HEK293 (cell line): Measurements from ENCODE around the gene HDAC2.
A peak's percentile ranks its signal among the peaks of the same experiment; 100 is the strongest.
"Not testable (repeated sequence)": the region's sequence is repeated elsewhere in the genome, so short reads cannot be mapped to it uniquely, and the experiment has no call there.

Experiments
- CTCF ChIA-PET: fragments of 350-600 bp; formaldehyde crosslinking; extraction: SDS; loops from one replicate; lab custom pipeline; 2021; ENCODE audit warnings: antibody characterized with exemption; lab: Yijun Ruan, JAX
- POLR2A ChIA-PET: fragments of 300-600 bp; formaldehyde crosslinking; extraction: SDS; loops from one replicate; lab custom pipeline; 2020; ENCODE audit warnings: antibody characterized with exemption, inconsistent platforms; lab: Yijun Ruan, JAX
- H3K27ac ChIP-seq: fragments of 200-500 bp; sonication (Bioruptor generic); 2 replicates; pipeline ENCODE4 v1.5.1; 2014; ENCODE audit warnings: low read depth, low read length, control low read depth, inconsistent platforms; ENCODE audit errors: extremely low read depth
- H3K36me3 ChIP-seq, 2 experiments: fragments of 200-500 bp in 1 of 2; sonication (Bioruptor generic) in 1 of 2; 1 replicate in 1 of 2; 2 replicates in 1 of 2; pipeline ENCODE4 v1.5.1; 2014 to 2017; ENCODE audit warnings: inconsistent platforms in 2 of 2, low read length in 2 of 2; ENCODE audit not compliant: control insufficient read depth in 2 of 2, insufficient read depth in 1 of 2
- H3K4me1 ChIP-seq: fragments of 200-500 bp; sonication (Bioruptor generic); 2 replicates; pipeline ENCODE4 v1.5.1; 2014; ENCODE audit warnings: mild to moderate bottlenecking, low read length, inconsistent platforms; ENCODE audit not compliant: control insufficient read depth, insufficient read depth
- H3K4me3 ChIP-seq: 2 replicates; pipeline ENCODE4 v1.5.1; 2011; ENCODE audit warnings: low read depth, mild to moderate bottlenecking, control low read depth, low read length, moderate library complexity
- H3K9me3 ChIP-seq: fragments of 200-500 bp; sonication (Bioruptor generic); 2 replicates; pipeline ENCODE4 v1.5.1; 2014; ENCODE audit warnings: low read depth, low read length, inconsistent platforms; ENCODE audit not compliant: control insufficient read depth, insufficient read depth
- KLF7 ChIP-seq: fragments of 450-650 bp; formaldehyde crosslinking; IDR thresholded peaks from 2 replicates; pipeline ENCODE4 v1.5.1; 2016; ENCODE audit warnings: missing biosample characterization, missing genetic modification characterization, borderline replicate concordance
- TCF7L2 ChIP-seq: IDR thresholded peaks from 2 replicates; pipeline ENCODE4 v1.6.1; 2011; ENCODE audit warnings: low read depth, mild to moderate bottlenecking, inconsistent platforms, low read length, moderate library complexity, borderline replicate concordance
- TRIM28 ChIP-seq: IDR thresholded peaks from 2 replicates; pipeline ENCODE4 v1.6.1; 2011; ENCODE audit warnings: low read length, control low read depth, borderline replicate concordance
- YY1 ChIP-seq: fragments of 450-650 bp; formaldehyde crosslinking; IDR thresholded peaks from 2 replicates; pipeline ENCODE4 v1.5.1; 2018; ENCODE audit warnings: missing biosample characterization, missing genetic modification characterization
- ZNF169 ChIP-seq: fragments of 450-650 bp; formaldehyde crosslinking; IDR thresholded peaks from 2 replicates; pipeline ENCODE4 v1.5.1; 2016; ENCODE audit warnings: missing biosample characterization, missing genetic modification characterization
- ZNF2 ChIP-seq: fragments of 450-650 bp; formaldehyde crosslinking; IDR thresholded peaks from 2 replicates; pipeline ENCODE4 v1.5.1; 2016; ENCODE audit warnings: missing biosample characterization, missing genetic modification characterization
- ZNF324 ChIP-seq: fragments of 450-650 bp; formaldehyde crosslinking; IDR thresholded peaks from 2 replicates; pipeline ENCODE4 v1.5.1; 2016; ENCODE audit warnings: missing biosample characterization, missing genetic modification characterization
- ZNF37A ChIP-seq: fragments of 450-650 bp; IDR thresholded peaks from 2 replicates; pipeline ENCODE4 v1.5.1; 2018; ENCODE audit warnings: missing biosample characterization, missing genetic modification characterization
- ZNF433 ChIP-seq: fragments of 450-650 bp; formaldehyde crosslinking; IDR thresholded peaks from 2 replicates; pipeline ENCODE4 v1.5.1; 2016; ENCODE audit warnings: missing biosample characterization, missing genetic modification characterization, low read depth
- ZNF501 ChIP-seq: fragments of 450-650 bp; formaldehyde crosslinking; IDR thresholded peaks from 2 replicates; pipeline ENCODE4 v1.5.1; 2016; ENCODE audit warnings: missing biosample characterization, missing genetic modification characterization
- ZNF624 ChIP-seq: fragments of 450-650 bp; formaldehyde crosslinking; IDR thresholded peaks from 2 replicates; pipeline ENCODE4 v1.5.1; 2017; ENCODE audit warnings: missing biosample characterization, missing genetic modification characterization
- ZNF707 ChIP-seq: fragments of 450-650 bp; formaldehyde crosslinking; IDR thresholded peaks from 2 replicates; pipeline ENCODE4 v1.5.1; 2016; ENCODE audit warnings: missing biosample characterization, missing genetic modification characterization
- TF ChIP-seq, protein P1 (sequence below): fragments of 450-650 bp; formaldehyde crosslinking; IDR thresholded peaks from 2 replicates; pipeline ENCODE4 v1.5.1; 2017; ENCODE audit warnings: missing biosample characterization, missing genetic modification characterization

The HDAC2 gene

DNA sequence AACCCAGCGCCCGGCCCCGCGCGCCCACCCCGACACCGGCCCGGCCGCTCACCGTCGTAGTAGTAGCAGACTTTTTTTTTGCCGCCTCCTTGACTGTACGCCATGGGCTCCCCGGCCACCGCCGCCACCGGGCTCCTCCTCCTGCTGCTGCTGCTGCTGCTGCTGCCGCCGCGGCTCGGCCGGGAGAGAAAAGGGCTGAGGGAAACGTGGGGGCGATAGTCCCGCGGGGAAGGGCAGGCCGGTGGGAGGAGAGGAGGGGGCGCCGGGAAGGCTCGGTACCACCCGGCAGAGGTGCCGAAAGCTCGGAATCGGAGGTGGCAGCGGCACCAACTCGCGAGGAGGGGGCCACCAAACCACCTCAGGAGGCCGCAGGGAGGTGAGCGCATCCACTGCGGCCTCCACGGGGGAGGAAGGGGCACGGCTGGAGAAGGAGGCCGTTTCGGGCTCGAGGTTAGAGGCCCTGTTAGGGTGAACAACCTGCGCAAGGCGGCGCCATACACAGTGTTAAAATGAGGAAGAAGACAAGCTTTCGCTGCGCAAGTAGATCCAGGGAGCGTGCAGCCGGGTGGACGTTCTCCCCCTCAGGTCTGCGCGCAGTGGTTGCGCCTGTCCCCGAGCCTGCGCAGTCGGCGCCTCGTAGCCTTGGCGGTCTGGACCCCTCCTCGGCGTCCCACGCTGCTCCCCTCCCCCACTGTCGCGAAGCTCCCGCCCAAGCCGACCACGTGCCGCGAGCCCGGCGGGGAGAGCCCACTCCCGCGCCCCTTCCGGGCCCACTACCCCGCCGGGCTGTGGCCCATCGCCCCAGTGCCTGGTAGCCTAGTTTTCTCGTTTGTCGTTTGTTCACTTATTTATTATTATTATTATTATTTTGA is at the start of gene HDAC2 (continued):
- TF ChIP-seq ZNF169 (0 out of 2 replicates have a peak, but pooled peaks have one; percentile 38), ZNF624 (tag by site-specific recombination) (no peak), KLF7 (tag by site-specific recombination) (peak; percentile 88; the same call in 1 of the 2 replicates), ZNF324 (peak; percentile 91)
- TF ChIP-seq, protein P1, sequence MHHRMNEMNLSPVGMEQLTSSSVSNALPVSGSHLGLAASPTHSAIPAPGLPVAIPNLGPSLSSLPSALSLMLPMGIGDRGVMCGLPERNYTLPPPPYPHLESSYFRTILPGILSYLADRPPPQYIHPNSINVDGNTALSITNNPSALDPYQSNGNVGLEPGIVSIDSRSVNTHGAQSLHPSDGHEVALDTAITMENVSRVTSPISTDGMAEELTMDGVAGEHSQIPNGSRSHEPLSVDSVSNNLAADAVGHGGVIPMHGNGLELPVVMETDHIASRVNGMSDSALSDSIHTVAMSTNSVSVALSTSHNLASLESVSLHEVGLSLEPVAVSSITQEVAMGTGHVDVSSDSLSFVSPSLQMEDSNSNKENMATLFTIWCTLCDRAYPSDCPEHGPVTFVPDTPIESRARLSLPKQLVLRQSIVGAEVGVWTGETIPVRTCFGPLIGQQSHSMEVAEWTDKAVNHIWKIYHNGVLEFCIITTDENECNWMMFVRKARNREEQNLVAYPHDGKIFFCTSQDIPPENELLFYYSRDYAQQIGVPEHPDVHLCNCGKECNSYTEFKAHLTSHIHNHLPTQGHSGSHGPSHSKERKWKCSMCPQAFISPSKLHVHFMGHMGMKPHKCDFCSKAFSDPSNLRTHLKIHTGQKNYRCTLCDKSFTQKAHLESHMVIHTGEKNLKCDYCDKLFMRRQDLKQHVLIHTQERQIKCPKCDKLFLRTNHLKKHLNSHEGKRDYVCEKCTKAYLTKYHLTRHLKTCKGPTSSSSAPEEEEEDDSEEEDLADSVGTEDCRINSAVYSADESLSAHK: peak; percentile 70; the same call in 1 of the 2 replicates

DNA sequence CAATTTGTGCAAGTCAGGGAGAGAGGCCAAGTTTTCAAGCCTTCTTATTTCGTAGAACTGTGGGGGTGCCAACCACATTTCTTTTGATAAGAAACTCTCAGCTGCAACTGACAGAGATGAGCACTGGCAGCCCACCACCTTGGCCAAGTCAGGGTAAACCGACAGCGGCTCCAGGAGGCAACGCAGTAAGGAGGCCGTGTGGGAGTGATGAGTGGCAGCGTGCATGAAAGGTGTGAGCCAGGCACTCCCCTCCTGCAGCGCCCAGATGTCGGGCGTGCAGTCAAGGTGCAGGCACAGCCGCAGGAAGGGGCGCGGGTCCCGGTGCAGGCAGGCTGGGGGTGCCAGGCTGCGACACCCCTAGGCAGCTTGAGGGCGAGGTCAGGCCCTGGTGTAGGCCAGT is 49.2 kb upstream of the HDAC2 start:
- no peaks in the 10 kb centered on the region for H3K4me1 ChIP-seq
- no peaks in the 10 kb centered on the region for H3K36me3 ChIP-seq
- no peaks in the 10 kb centered on the region for H3K9me3 ChIP-seq
- TF ChIP-seq ZNF707 (tag by site-specific recombination): no peak
- TF ChIP-seq ZNF37A (tag by site-specific recombination): no peak
- no peak for TF ChIP-seq ZNF501
- no peak for TF ChIP-seq ZNF2 (tag by site-specific recombination)
- no peak for TF ChIP-seq YY1
- no peak for TF ChIP-seq ZNF433 (tag by site-specific recombination)
- H3K4me3 ChIP-seq: no peak overlapping the region
- no peak overlapping the region for H3K27ac ChIP-seq
- CTCF ChIA-PET: no interaction called here
- POLR2A ChIA-PET: no interaction called here

DNA sequence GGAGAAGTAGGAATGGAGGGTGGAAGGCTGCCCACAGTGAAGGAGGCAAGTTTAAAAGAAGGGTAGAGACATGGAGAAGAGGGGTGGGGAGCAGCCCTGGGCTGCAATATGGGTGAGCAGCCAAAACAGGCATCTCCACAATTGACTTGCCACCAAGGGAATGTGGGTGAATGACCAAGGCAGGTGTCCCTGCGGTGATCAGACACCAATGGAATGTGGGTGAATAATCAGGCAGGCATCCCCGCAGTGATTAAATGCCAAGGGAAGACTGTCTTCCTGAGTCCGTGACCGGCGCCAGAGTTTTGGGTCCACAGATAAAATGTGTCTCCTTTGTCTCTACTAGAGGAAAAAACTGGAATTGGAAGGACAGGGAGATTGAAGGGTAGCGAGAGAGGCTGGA is 46.2 kb upstream of the HDAC2 start:
- H3K4me1 ChIP-seq, H3K9me3 ChIP-seq, H3K27ac ChIP-seq, H3K36me3 ChIP-seq, CTCF ChIA-PET, H3K4me3 ChIP-seq, POLR2A ChIA-PET: not testable (repeated sequence)

DNA sequence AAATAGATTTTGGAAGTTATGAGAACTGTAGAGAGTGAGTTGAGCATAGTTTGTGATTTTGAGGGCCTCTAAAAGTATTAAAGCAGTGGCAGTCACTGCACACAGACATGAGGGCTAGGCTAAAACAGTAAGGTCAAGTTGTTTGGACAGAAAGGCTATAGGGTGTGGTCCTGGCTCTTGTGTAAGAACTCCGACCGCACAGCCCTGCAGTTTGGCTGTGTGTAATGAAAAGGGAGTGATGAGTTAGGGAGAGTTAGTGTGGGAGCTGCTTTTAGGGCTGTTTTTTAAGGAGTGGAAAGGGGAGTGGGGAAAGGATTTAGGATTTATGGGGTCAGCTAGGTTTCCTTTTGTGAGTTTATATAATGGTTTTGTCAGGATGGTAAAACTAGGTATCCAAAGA is 43.2 kb upstream of the HDAC2 start:
- H3K4me3 ChIP-seq, POLR2A ChIA-PET, H3K36me3 ChIP-seq, H3K4me1 ChIP-seq, H3K9me3 ChIP-seq, H3K27ac ChIP-seq: not testable (repeated sequence)
- CTCF ChIA-PET: interaction anchor here (1.1 kb wide), 1 partner anchor 11 kb away, joined by 3 read pairs; no protein-coding TSS in a partner anchor

DNA sequence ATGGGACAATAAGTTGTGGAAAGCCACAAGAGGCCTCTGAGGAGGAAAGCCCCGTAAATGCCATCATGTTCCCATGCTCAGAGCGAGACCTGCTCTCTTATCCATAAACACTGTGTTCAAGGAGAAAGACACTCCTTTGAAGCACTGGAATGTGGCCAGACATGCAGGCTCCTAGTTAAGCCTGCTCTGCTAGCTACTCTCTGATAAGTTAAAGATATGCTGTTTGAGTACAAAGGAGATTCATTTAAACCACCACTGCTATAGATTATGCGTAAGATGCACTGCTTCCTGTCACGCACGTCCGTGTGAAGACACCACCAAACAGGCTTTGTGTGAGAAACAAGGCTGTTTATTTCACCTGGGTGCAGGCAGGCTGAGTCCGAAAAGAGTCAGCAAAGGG is 40.5 kb upstream of the HDAC2 start:
- POLR2A ChIA-PET, H3K4me3 ChIP-seq, H3K36me3 ChIP-seq, H3K4me1 ChIP-seq, H3K27ac ChIP-seq, H3K9me3 ChIP-seq: not testable (repeated sequence)
- CTCF ChIA-PET: interaction anchor here (1.0 kb wide), 1 partner anchor 17 kb away, joined by 3 read pairs; no protein-coding TSS in a partner anchor
- TF ChIP-seq TCF7L2 (peak; percentile 56; the same call in 1 of the 2 replicates), TRIM28 (peak; percentile 64; the same call in 1 of the 2 replicates)
